ENCODE measurements around the gene SFMBT2.

Gene SFMBT2

GRCh38 chr10:7170626-7171322 is 240.1 kb downstream of the SFMBT2 start:
- DNase-seq = no peak

GRCh38 chr10:7168414-7168813 is 242.4 kb downstream of the SFMBT2 start:
- no peak for DNase-seq

- no peak for DNase-seq
Measured at GRCh38 chr10:7165500-7166177, 245.2 kb downstream of the SFMBT2 start.

- no peak for DNase-seq
Measured at GRCh38 chr10:7164955-7165354, 245.9 kb downstream of the SFMBT2 start.

- DNase-seq = no peak
Measured at GRCh38 chr10:7162331-7162730, 248.5 kb downstream of the SFMBT2 start.

- no peak for DNase-seq
Measured at GRCh38 chr10:7161484-7162250, 249.2 kb downstream of the SFMBT2 start.

- DNase-seq = no peak
Measured at GRCh38 chr10:7159928-7160327, 250.9 kb downstream of the SFMBT2 start.

GRCh38 chr10:7159517-7159916 is 251.3 kb downstream of the SFMBT2 start:
- no peak for DNase-seq

GRCh38 chr10:7157091-7157490 is 253.7 kb downstream of the SFMBT2 start:
- no peak for DNase-seq

- no peak for DNase-seq
Measured at GRCh38 chr10:7153750-7154149, 257.1 kb downstream of the SFMBT2 start.

GRCh38 chr10:7152982-7153381 is 257.9 kb downstream of the SFMBT2 start:
- DNase-seq = no peak

- no peak for DNase-seq
Measured at GRCh38 chr10:7152341-7152740, 258.5 kb downstream of the SFMBT2 start.

- no peak for DNase-seq
Measured at GRCh38 chr10:7151538-7151937, 259.3 kb downstream of the SFMBT2 start.

GRCh38 chr10:7150349-7150748 is 260.5 kb downstream of the SFMBT2 start:
- no peak for DNase-seq

GRCh38 chr10:7146189-7146588 is 264.6 kb downstream of the SFMBT2 start:
- DNase-seq = no peak

- DNase-seq = no peak
Measured at GRCh38 chr10:7136016-7136415, 274.8 kb downstream of the SFMBT2 start.

- DNase-seq = no peak
Measured at GRCh38 chr10:7135188-7135587, 275.6 kb downstream of the SFMBT2 start.

GRCh38 chr10:7134448-7134847 is 276.4 kb downstream of the SFMBT2 start:
- DNase-seq = no peak

GRCh38 chr10:7133958-7134357 is 276.9 kb downstream of the SFMBT2 start:
- no peak for DNase-seq

- no peak for DNase-seq
Measured at GRCh38 chr10:7133278-7133677, 277.6 kb downstream of the SFMBT2 start.

GRCh38 chr10:7130191-7130911 is 280.5 kb downstream of the SFMBT2 start:
- DNase-seq = no peak

- DNase-seq = no peak
Measured at GRCh38 chr10:7123774-7124173, 287.1 kb downstream of the SFMBT2 start.

GRCh38 chr10:7122561-7122960 is 288.3 kb downstream of the SFMBT2 start:
- DNase-seq = no peak
